ENCODE results near the gene ASB18.

- TF ChIP-seq POLR2AphosphoS5 (IDR thresholded peaks at IDR 0.05; ENCODE audit: low read depth, low read length), result no peak
- TF ChIP-seq TAF1 (IDR thresholded peaks at IDR 0.05; ENCODE audit: borderline replicate concordance, insufficient read depth, low read length), result no peak
- TF ChIP-seq, protein P1, sequence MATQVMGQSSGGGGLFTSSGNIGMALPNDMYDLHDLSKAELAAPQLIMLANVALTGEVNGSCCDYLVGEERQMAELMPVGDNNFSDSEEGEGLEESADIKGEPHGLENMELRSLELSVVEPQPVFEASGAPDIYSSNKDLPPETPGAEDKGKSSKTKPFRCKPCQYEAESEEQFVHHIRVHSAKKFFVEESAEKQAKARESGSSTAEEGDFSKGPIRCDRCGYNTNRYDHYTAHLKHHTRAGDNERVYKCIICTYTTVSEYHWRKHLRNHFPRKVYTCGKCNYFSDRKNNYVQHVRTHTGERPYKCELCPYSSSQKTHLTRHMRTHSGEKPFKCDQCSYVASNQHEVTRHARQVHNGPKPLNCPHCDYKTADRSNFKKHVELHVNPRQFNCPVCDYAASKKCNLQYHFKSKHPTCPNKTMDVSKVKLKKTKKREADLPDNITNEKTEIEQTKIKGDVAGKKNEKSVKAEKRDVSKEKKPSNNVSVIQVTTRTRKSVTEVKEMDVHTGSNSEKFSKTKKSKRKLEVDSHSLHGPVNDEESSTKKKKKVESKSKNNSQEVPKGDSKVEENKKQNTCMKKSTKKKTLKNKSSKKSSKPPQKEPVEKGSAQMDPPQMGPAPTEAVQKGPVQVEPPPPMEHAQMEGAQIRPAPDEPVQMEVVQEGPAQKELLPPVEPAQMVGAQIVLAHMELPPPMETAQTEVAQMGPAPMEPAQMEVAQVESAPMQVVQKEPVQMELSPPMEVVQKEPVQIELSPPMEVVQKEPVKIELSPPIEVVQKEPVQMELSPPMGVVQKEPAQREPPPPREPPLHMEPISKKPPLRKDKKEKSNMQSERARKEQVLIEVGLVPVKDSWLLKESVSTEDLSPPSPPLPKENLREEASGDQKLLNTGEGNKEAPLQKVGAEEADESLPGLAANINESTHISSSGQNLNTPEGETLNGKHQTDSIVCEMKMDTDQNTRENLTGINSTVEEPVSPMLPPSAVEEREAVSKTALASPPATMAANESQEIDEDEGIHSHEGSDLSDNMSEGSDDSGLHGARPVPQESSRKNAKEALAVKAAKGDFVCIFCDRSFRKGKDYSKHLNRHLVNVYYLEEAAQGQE (IDR thresholded peaks at IDR 0.05; ENCODE audit: insufficient read depth in 1 of 2, low read depth in 2 of 2, low read length in 2 of 2), result no peak
- no peak for TF ChIP-seq SIN3A (IDR thresholded peaks at IDR 0.05; ENCODE audit: borderline replicate concordance, insufficient read depth, low read length)
- TF ChIP-seq FOXP2 (optimal IDR thresholded peaks at IDR 0.05; ENCODE audit: borderline replicate concordance, extremely low read depth, extremely low read length, insufficient read depth), result no peak
Observed at GRCh38 chr2:236281423-236281822, 17.2 kb upstream of the ASB18 start.
